ENCODE data around the gene OR2L13.

Gene OR2L13, protein sequence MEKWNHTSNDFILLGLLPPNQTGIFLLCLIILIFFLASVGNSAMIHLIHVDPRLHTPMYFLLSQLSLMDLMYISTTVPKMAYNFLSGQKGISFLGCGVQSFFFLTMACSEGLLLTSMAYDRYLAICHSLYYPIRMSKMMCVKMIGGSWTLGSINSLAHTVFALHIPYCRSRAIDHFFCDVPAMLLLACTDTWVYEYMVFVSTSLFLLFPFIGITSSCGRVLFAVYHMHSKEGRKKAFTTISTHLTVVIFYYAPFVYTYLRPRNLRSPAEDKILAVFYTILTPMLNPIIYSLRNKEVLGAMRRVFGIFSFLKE

DNA sequence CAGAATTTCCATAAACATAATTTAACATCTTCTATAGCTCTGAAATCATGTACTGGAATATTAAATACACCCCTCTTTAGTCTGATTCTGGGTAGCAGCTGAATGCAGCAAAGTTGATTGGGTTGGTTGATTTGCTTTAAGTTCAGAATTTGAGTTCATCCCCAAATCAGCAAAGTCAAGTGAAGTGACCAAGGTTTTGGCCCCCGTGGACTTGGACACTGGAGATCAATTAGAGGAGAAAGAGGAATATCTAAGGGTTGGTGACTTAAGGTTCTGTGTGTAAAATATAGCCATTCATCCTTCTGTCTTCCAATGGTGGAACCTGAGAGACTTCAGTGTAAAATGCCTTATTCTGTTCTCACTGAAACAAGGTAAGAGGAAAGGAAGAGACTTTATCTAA is at the start of gene OR2L13:
TSS of gene OR2L13 (plus strand) at position 301 of the 400 bp plus-strand sequence. CDS start 4,192 bp downstream, outside the sequence.
- TF ChIP-seq, protein P1, sequence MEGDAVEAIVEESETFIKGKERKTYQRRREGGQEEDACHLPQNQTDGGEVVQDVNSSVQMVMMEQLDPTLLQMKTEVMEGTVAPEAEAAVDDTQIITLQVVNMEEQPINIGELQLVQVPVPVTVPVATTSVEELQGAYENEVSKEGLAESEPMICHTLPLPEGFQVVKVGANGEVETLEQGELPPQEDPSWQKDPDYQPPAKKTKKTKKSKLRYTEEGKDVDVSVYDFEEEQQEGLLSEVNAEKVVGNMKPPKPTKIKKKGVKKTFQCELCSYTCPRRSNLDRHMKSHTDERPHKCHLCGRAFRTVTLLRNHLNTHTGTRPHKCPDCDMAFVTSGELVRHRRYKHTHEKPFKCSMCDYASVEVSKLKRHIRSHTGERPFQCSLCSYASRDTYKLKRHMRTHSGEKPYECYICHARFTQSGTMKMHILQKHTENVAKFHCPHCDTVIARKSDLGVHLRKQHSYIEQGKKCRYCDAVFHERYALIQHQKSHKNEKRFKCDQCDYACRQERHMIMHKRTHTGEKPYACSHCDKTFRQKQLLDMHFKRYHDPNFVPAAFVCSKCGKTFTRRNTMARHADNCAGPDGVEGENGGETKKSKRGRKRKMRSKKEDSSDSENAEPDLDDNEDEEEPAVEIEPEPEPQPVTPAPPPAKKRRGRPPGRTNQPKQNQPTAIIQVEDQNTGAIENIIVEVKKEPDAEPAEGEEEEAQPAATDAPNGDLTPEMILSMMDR (IDR thresholded peaks at IDR 0.05; ENCODE audit: insufficient read depth, missing control alignments), result no peak
- FAIRE-seq, result no peak
- DNase-seq (ENCODE audit: insufficient read length, low spot score), result no peak

DNA sequence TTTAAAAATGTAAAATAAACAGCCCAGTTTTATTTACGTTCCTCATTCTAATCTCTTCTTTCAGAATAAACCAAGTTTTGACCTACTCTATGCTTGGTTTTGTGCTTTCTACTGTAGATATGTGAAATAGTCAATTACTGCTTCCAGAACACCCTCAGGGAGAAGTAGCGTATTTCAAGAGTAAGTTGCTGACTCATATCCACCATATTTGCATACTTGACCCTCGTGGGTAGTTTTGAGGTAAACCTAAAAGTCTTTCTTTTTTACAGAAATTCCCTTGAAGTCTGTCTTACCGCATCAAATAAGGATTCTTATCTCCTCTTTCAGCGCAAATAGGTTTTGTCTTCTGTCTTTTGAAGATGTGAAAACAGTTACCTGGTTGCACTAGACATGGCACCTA is 49.8 kb upstream of the OR2L13 start:
- TF ChIP-seq, protein P1 (IDR thresholded peaks at IDR 0.05; ENCODE audit: insufficient read depth, missing control alignments), result no peak
- FAIRE-seq, result no peak
- no peak for DNase-seq (ENCODE audit: insufficient read length, low spot score)

DNA sequence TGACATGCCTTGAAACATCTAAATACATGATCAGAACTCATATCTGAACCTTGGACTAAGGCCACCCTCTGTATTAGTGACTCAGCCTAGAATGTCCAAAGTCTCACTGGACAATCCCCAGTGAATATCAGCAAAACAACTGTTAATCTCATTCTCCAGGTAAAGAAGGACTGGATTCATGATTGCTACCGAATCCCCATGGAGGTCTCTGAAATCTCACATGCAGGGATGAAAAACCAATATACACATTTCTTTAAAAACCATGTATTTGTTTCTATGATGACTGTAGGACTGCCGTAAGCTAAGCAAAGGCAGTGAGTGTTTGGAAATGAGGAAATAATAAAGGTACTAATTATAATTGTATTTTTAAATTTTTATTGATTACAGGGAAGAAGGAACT is 48.4 kb upstream of the OR2L13 start, which contains the start of gene OR2L3:
TSS of gene OR2L3 (plus strand) at position 301 of the 400 bp plus-strand sequence. CDS start 13,846 bp downstream, outside the sequence.
- FAIRE-seq, result no peak
- TF ChIP-seq, protein P1 (IDR thresholded peaks at IDR 0.05; ENCODE audit: insufficient read depth, missing control alignments), result no peak
- DNase-seq (ENCODE audit: insufficient read length, low spot score), result no peak

DNA sequence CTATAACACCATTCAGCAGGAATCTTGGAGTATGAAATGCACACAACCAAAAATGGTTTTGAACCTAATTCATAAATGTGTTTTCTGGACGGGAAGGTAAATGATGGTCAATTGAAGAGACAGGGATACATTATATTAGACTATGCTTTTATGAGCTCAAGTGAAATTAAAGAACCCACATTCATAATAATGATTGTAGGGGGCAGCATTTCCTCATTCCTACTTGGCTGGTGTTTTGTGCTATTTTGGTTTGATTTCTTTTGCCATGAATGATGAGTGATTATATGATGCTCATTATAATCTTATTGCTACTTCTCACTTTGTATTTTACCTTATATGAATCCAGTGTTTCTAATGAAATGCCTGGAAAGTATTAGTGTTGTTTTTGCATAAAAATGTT is 48.0 kb upstream of the OR2L13 start:
- no peak for FAIRE-seq
- TF ChIP-seq, protein P1 (IDR thresholded peaks at IDR 0.05; ENCODE audit: insufficient read depth, missing control alignments), result no peak
- DNase-seq (ENCODE audit: insufficient read length, low spot score), result no peak

DNA sequence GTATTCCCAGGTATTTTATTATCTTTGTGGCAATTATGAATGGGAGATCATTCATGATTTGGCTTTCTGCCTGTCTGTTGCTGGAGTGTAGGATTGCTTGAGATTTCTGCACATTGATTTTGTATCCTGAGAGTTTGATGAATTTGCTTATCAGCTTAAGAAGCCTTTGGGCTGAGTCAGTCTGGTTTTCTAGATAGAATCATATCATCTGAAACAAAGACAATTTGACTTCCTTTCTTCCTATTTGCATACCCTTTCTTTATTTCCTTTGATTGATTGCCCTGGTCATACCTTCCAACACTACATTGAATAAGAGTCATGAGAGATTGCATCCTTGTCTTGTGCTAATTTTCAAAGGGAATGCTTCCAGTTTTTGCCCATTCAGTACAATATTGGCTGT is 40.3 kb upstream of the OR2L13 start:
- FAIRE-seq, result no peak
- TF ChIP-seq, protein P1 (IDR thresholded peaks at IDR 0.05; ENCODE audit: insufficient read depth, missing control alignments), result no peak

DNA sequence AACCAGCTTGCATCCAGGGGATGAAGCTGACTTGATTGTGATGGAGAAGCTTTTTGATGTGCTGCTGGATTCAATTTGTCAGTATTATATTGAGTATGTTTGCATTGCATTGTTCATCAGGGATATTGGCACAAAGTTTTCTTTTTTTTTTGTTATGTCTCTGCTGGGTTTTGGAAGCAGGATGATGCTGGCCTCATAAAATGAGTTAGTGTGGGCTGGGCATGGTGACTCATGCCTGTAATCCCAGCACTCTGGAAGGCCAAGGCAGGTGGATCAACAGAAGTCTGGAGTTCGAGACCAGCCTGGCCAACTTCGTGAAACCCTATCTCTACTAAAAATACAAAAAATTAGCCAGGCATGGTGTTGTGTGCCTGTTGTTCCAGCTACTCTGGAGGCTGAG is 39.7 kb upstream of the OR2L13 start:
- no peak for FAIRE-seq
- TF ChIP-seq, protein P1 (IDR thresholded peaks at IDR 0.05; ENCODE audit: insufficient read depth, missing control alignments), result no peak
- DNase-seq (ENCODE audit: insufficient read length, low spot score), result no peak

More for the DNA sequence above, 40.3 kb upstream of the OR2L13 start:
- DNase-seq (ENCODE audit: insufficient read length, low spot score), result no peak

DNA sequence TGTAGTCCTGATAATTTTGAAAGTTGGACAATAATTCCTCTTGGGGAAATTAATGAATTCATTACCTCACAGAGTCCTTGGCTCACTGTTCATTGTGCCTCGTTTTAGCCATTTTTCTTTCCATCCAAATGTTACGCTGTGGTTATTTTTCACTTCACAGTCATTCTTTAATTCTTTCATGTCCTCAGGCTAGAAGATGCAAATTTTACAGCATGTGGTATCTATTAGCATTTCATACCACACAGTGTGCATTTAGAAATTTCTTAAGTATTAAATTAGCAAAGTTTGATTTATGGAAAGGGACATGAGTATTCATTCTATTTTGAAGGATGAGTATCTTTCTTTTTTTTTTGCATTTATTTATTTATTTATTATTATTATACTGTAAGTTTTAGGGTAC is 29.9 kb upstream of the OR2L13 start:
- no peak for DNase-seq (ENCODE audit: insufficient read length, low spot score)
- no peak for FAIRE-seq
- TF ChIP-seq, protein P1 (IDR thresholded peaks at IDR 0.05; ENCODE audit: insufficient read depth, missing control alignments), result no peak
